LNCaP clone FGC (cell line): ENCODE measurements around the gene SMC4.

Experiments used
- DNase-seq: peaks from one replicate; pipeline ENCODE4 v3.0.0-alpha.2; 2011; ENCODE audit warnings: low read depth
- H3K4me3 ChIP-seq: 2 replicates; pipeline ENCODE4 v1.5.1; 2011; ENCODE audit warnings: mild to moderate bottlenecking, low read depth, low read length, control low read depth
- TF ChIP-seq, protein P1 (sequence below): IDR thresholded peaks from 2 replicates; pipeline ENCODE4 v1.5.1; 2012; ENCODE audit warnings: mild to moderate bottlenecking; ENCODE audit not compliant: control insufficient read depth, insufficient read depth; ENCODE audit errors: extremely low read depth

The SMC4 gene

DNA sequence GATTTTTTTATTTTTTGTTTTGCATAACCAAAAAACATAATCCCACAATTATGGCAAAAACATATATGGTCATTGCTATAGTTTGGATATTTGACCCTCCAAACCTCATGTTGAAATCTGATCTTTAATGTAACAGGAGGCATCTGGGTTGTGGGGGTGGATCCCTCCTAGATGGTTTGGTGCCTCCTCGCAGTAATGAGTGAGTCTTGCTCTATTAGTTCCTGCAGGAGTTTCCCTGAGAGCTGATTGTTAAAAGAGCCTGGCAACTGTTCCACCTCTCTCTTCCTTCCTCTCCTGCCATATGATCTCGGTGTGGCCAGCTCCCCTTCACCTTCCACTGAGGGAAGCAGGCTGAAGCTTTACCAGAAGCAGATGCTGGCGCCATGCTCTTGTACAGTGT, 83.3 kb downstream of the SMC4 start:
- no peak for DNase-seq
- TF ChIP-seq, protein P1, sequence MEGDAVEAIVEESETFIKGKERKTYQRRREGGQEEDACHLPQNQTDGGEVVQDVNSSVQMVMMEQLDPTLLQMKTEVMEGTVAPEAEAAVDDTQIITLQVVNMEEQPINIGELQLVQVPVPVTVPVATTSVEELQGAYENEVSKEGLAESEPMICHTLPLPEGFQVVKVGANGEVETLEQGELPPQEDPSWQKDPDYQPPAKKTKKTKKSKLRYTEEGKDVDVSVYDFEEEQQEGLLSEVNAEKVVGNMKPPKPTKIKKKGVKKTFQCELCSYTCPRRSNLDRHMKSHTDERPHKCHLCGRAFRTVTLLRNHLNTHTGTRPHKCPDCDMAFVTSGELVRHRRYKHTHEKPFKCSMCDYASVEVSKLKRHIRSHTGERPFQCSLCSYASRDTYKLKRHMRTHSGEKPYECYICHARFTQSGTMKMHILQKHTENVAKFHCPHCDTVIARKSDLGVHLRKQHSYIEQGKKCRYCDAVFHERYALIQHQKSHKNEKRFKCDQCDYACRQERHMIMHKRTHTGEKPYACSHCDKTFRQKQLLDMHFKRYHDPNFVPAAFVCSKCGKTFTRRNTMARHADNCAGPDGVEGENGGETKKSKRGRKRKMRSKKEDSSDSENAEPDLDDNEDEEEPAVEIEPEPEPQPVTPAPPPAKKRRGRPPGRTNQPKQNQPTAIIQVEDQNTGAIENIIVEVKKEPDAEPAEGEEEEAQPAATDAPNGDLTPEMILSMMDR, result no peak
- H3K4me3 ChIP-seq, result no peak overlapping the region
